GM12878 (cell line): ENCODE measurements around the gene KRT71. TPM values are rescaled to one million over a fixed set of nuclear protein-coding genes. Genes with fewer than 3 reads are reported as not detected.

ENCODE experiments used
- ATAC-seq: fragments of 200-7000 bp; cut with Tn5 transposase; 3 replicates; pipeline ENCODE4 v1.9.1; 2020; ENCODE audit warnings: mild to moderate bottlenecking, moderate library complexity
- BruUV-seq: library from RNA; stranded (reverse); fragments of 400-500 nt; replicated peaks from 2 replicates; lab custom pipeline; 2021; lab: Mats Ljungman, UMichigan
- CTCF ChIA-PET: fragments of 300-600 bp; sonication (Branson Sonifier 250); formaldehyde crosslinking; extraction: SDS; loops from one replicate; lab custom pipeline; 2021; ENCODE audit warnings: inconsistent platforms; lab: Yijun Ruan, JAX
- POLR2A ChIA-PET: fragments of 350-600 bp; formaldehyde crosslinking; extraction: SDS; loops from one replicate; lab custom pipeline; 2021; ENCODE audit warnings: inconsistent platforms; lab: Charles Lee
- RAD21 ChIA-PET: fragments of 300-600 bp; sonication (Branson Sonifier 250); formaldehyde crosslinking; loops from one replicate; lab custom pipeline; 2023; ENCODE audit warnings: antibody characterized with exemption; ENCODE audit not compliant: unreplicated experiment; lab: Charles Lee
- SMC1A ChIA-PET: fragments of 300-600 bp; sonication (Branson Sonifier 250); formaldehyde crosslinking; loops from one replicate; lab custom pipeline; 2023; ENCODE audit not compliant: unreplicated experiment, uncharacterized antibody; lab: Charles Lee
- DNase-seq: peaks from one replicate; pipeline ENCODE4 v3.0.0-alpha.2; 2011; ENCODE audit warnings: low read depth, low spot score
- FAIRE-seq: peaks from 3 replicates; lab custom pipeline; 2011; peaks lifted over from hg19 to GRCh38; lab: Jason Lieb, UNC
- H2AFZ ChIP-seq: 2 replicates; pipeline ENCODE4 v1.6.0; 2011; ENCODE audit warnings: low read depth, low read length, control low read depth; ENCODE audit not compliant: control insufficient read depth
- H3K27ac ChIP-seq: 2 replicates; pipeline ENCODE4 v1.5.1; 2011; ENCODE audit warnings: control low read depth; ENCODE audit not compliant: control insufficient read depth, insufficient read depth
- H3K27me3 ChIP-seq, 2 experiments: replicated peaks in 1 of 2; 2 replicates each; pipeline versions ENCODE4 v1.6.0 to v1.6.1; 2011; ENCODE audit warnings: low read length in 1 of 2; ENCODE audit not compliant: control insufficient read depth in 2 of 2, insufficient read depth in 2 of 2
- H3K36me3 ChIP-seq, 2 experiments: 2 replicates each; pipeline ENCODE4 v1.5.1; 2011; ENCODE audit warnings: low read length in 1 of 2; ENCODE audit not compliant: control insufficient read depth in 2 of 2, insufficient read depth in 2 of 2
- H3K4me1 ChIP-seq: 2 replicates; pipeline ENCODE4 v1.6.1; 2011; ENCODE audit warnings: mild to moderate bottlenecking, low read length, moderate library complexity, mixed read lengths; ENCODE audit not compliant: control insufficient read depth, insufficient read depth
- H3K4me2 ChIP-seq: 2 replicates; pipeline ENCODE4 v1.6.0; 2011; ENCODE audit warnings: control low read depth; ENCODE audit not compliant: control insufficient read depth, insufficient read depth
- H3K4me3 ChIP-seq: fragments of 200-600 bp; sonication (generic); 2 replicates; pipeline ENCODE4 v1.5.1; 2016
- H3K79me2 ChIP-seq: 2 replicates; pipeline ENCODE4 v1.6.0; 2011; ENCODE audit warnings: low read length; ENCODE audit not compliant: control insufficient read depth, insufficient read depth
- H3K9ac ChIP-seq: 2 replicates; pipeline ENCODE4 v1.8.0; 2011; ENCODE audit warnings: low read length, control low read depth, mixed read lengths; ENCODE audit not compliant: control insufficient read depth, insufficient read depth
- H3K9me3 ChIP-seq: replicated peaks from 3 replicates; pipeline ENCODE4 v1.5.1; 2011; ENCODE audit warnings: mild to moderate bottlenecking, low read length; ENCODE audit not compliant: control insufficient read depth, insufficient read depth
- H4K20me1 ChIP-seq: 2 replicates; pipeline ENCODE4 v1.6.0; 2011; ENCODE audit not compliant: control insufficient read depth, insufficient read depth
- CEBPB ChIP-seq, 2 experiments: fragments of 150-350 bp in 1 of 2; IDR thresholded peaks; 2 replicates each; pipeline ENCODE4 v1.6.1; 2012 to 2014; ENCODE audit warnings: low read depth in 2 of 2, low read length in 2 of 2, borderline replicate concordance in 1 of 2, inconsistent platforms in 1 of 2
- CHD4 ChIP-seq: fragments of 200-600 bp; sonication (generic); IDR thresholded peaks from 2 replicates; pipeline ENCODE4 v1.6.1; 2016; ENCODE audit warnings: mild to moderate bottlenecking
- HCFC1 ChIP-seq: fragments of 150-350 bp; IDR thresholded peaks from 2 replicates; pipeline ENCODE4 v1.6.1; 2014; ENCODE audit warnings: low read length
- NR2F1 ChIP-seq: fragments of 450-650 bp; conservative IDR thresholded peaks from 2 replicates; pipeline ENCODE4 v1.6.1; 2017; ENCODE audit warnings: mild to moderate bottlenecking
- TBL1XR1 ChIP-seq: IDR thresholded peaks from 2 replicates; pipeline ENCODE4 v1.6.1; 2012; ENCODE audit warnings: low read depth, low read length, improper control_type of control experiment
- ZBED1 ChIP-seq: IDR thresholded peaks from 2 replicates; pipeline ENCODE4 v1.6.1; 2016; ENCODE audit warnings: borderline replicate concordance
- ZNF384 ChIP-seq: IDR thresholded peaks from 2 replicates; pipeline ENCODE4 v1.6.1; 2012; ENCODE audit warnings: low read depth, mild to moderate bottlenecking, low read length, improper control_type of control experiment, borderline replicate concordance
- WGBS: methylation state at CpG from one replicate; pipeline ENCODE4 v1.1.6; 2016; ENCODE audit warnings: low lambda C conversion rate; ENCODE audit not compliant: insufficient replicate concordance, insufficient coverage; ENCODE audit errors: missing lambda C conversion rate; 5-methylcytosine and 5-hydroxymethylcytosine counted together
- in situ Hi-C: fragments of 300-500 bp; cut with MboI; formaldehyde crosslinking; loops from 9 replicates; pipeline ENCODE4 v1.14.3; 2018; ENCODE audit warnings: mixed read lengths
- intact Hi-C: fragments of 100-400 bp; cut with micrococcal nuclease; formaldehyde crosslinking; loops from one replicate; pipeline ENCODE4 v1.14.2; 2022; ENCODE audit not compliant: unreplicated experiment
- polyA plus RNA-seq, 11 experiments: library from polyadenylated mRNA; depleted of rRNA in 4 of 11; unstranded in 6 of 11; stranded (reverse) in 5 of 11; fragments of >200 nt; fragmentation: Nextera tagmentation in 4 of 11; fragmentation: Illumina TruSeq in 1 of 11; extraction: Ambion mirVana in 4 of 11; extraction: Trizol in 1 of 11; gene quantifications; 1 replicate in 1 of 11; 2 replicates in 10 of 11; pipeline versions ENCODE4 v1.2.1 to v1.2.3, GENCODE V29; 2011 to 2016; ENCODE audit warnings: inconsistent platforms in 2 of 11, missing spikeins in 2 of 11, low read depth in 1 of 11
- total RNA-seq, 4 experiments: library from RNA; depleted of rRNA in 3 of 4; stranded (reverse); fragments of >200 nt in 3 of 4; fragmentation: Illumina TruSeq in 1 of 4; extraction: Trizol in 1 of 4; gene quantifications; 2 replicates each; pipeline versions ENCODE4 v1.2.1 to v1.2.3, GENCODE V29; 2013 to 2021

KRT71 gene
- total and polyA plus RNA-seq, 10 of the 15 experiments (the other 5 are each of a cell fraction or from before 2014, with no cell fraction given), result not detected

DNA sequence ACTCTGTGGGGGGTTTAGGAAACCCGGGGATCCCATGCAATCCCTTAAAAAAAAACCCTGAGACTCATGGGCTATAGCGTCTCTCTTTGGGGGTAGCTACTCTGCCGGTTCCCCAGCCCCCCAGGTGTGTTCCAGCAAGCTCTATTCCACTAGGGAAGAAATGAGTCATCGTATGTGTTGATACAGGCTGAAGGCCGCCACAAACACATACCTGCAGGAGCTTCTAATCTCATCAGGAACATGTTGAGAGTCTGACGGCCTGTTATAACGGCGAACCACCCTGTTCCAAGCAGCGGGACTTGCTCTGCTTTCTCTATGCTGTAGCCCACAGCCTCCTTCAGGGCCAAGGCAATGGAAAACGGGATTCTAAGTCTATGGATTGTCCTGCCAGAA lies 31.8 kb downstream of the KRT71 start:
- no peak for DNase-seq
- ATAC-seq, result no peak
- Histone ChIP-seq H3K4me2 (no peak overlapping the region), H3K27ac (no peak overlapping the region), H3K27me3 (peaks cover 0 to 9% of the 10 kb centered on the region in 2 experiments; a peak in 3 of 4 replicates), H3K9me3 (no peaks in the 10 kb centered on the region), H3K36me3 (no peaks in the 10 kb centered on the region), H3K79me2 (no peaks in the 10 kb centered on the region), H3K9ac (no peak overlapping the region), H3K4me3 (no peak overlapping the region), H3K4me1 (no peaks in the 10 kb centered on the region), H2AFZ (no peak overlapping the region), H4K20me1 (no peaks in the 10 kb centered on the region)
- in situ Hi-C loops, result no loop called here
- TF ChIP-seq TBL1XR1 (no peak), CEBPB (IDR thresholded peaks at IDR 0.05; ENCODE audit: borderline replicate concordance in 1 of 2, low read depth in 2 of 2, low read length in 2 of 2) (no peak)
- ChIA-PET CTCF (interaction anchor here (0.9 to 1.2 kb wide), 2 partner anchors 9 to 21 kb away, joined by 3 to 4 read pairs; no protein-coding TSS in a partner anchor), RAD21 (no interaction called here), POLR2A (interaction anchor here (0.7 kb wide), 1 partner anchor 558 kb away, joined by 3 read pairs; the partner anchor contains the start of gene SPRYD3), SMC1A (interaction anchor here (1.1 kb wide), 1 partner anchor 148 kb away, joined by 3 read pairs; no protein-coding TSS in a partner anchor)
- intact Hi-C loops, result no loop called here
- FAIRE-seq, result no peak
- 38% methylated on average over 10 of the region's 10 CpGs for WGBS
- BruUV-seq, result no TSS peak

DNA sequence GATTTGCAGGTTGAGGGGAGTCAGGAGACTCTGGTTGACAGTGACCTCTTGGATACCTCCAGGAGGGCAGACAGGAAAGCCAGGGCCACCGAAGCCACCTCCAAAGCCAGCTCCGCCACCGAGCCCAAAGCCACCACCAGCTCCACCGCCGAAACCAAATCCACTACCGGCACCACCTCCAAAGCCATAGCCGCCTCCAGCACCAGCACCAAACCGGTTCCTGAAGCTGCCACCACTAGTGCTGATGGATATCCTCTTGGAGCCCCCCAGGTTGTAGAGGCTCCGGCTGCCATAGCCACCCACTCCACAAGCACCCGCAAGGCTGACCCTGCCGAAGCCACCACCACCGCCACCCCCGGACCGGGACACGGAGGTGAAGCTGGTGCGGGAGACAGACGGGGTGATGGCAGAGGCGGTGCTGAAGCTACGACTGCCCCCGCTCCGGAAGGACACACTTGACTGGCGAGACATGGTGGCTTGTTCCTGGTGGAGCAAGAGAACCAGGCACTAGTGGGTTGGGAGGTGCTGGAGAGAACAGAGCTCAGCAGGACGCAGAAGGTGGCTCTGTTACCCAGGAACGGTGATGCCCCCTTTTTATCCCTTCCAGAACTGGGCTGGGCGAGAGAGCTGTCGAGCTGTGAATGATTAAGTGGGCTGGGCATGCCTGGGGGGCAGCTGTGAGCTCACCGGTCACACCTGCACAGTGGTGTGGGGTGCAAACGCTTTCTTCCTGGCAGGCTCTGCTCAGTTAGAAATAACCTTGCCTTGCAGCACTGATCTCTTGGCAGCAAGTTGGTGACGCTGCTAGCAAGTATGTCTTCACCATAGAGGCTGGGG lies 32.9 kb downstream of the KRT71 start, which contains the start of gene KRT5:
Gene KRT5 (minus strand): TSS at position 569 of the 837 bp plus-strand sequence. CDS start 98 bp downstream, at position 471.
- Histone ChIP-seq H3K27ac (no peak within 1 kb of the TSS), H3K36me3 (no peaks in the 10 kb centered on the region), H3K4me2 (no peak within 1 kb of the TSS), H3K4me3 (no peak within 1 kb of the TSS), H3K9ac (no peak within 1 kb of the TSS), H4K20me1 (no peaks in the 10 kb centered on the region), H3K79me2 (no peaks in the 10 kb centered on the region), H2AFZ (no peak within 1 kb of the TSS), H3K9me3 (no peaks in the 10 kb centered on the region), H3K4me1 (no peaks in the 10 kb centered on the region), H3K27me3 (peaks cover 0 to 8% of the 10 kb centered on the region in 2 experiments; a peak in 3 of 4 replicates)
- no peak for TF ChIP-seq HCFC1
- no peak for TF ChIP-seq ZNF384
- no peak for TF ChIP-seq ZBED1
- no peak for TF ChIP-seq CHD4
- TF ChIP-seq NR2F1, result no peak
- ChIA-PET CTCF (no interaction called here), POLR2A (no interaction called here), RAD21 (no interaction called here), SMC1A (no interaction called here)
- in situ Hi-C loops, result no loop called here
- DNase-seq, result no peak
- ATAC-seq, result no peak
- 38% methylated on average over 28 of the region's 29 CpGs for WGBS
- BruUV-seq, result no TSS peak
- intact Hi-C loops, result no loop called here
- no peak for FAIRE-seq
